Activated naive CD4-positive, alpha-beta T cell treated with Interleukin-2 at 50 U/mL for 16 hours (primary cell): ENCODE data around the gene NTMT2.
"Not testable (repeated sequence)": the region's sequence is repeated elsewhere in the genome, so short reads cannot be mapped to it uniquely, and the experiment has no call there.

Source experiments
- DNase-seq: peaks from one replicate; pipeline ENCODE4 v3.0.0-alpha.2; 2020

The NTMT2 gene

GRCh38 chr1:170162459-170163246 is 16.9 kb downstream of the NTMT2 start:
- no peak for DNase-seq

DNA sequence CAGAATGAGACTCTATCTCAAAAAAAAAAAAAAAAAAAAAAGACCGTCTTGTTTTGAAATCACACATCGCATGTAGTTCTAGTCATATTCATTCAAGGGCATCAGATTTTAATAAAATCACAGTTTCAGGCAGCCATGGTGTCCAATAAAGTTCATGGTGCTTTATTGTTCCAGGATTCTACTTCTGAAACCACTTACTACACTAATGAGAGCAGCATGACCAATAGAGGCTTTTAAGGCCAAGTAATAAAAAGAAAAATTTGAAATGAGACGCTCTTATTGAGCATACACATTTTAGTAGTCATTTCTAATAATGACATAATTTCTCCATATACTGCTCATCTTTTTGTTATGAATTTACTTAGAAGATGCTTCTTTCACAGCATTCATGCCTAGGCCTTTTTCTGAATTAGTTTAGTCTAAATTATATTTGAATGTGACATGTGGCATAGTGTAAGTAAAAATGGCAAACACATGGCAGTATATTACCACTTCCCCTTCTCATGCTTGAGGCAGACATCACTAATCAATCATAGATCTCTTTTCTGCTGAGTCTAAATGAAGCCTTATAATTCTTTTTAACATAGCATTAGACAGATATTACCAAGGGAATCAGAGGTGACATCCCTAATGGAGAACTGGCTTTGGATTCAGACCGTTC is 18.5 kb downstream of the NTMT2 start:
- DNase-seq = no peak

GRCh38 chr1:170166518-170167180 is 20.9 kb downstream of the NTMT2 start:
- no peak for DNase-seq

DNA sequence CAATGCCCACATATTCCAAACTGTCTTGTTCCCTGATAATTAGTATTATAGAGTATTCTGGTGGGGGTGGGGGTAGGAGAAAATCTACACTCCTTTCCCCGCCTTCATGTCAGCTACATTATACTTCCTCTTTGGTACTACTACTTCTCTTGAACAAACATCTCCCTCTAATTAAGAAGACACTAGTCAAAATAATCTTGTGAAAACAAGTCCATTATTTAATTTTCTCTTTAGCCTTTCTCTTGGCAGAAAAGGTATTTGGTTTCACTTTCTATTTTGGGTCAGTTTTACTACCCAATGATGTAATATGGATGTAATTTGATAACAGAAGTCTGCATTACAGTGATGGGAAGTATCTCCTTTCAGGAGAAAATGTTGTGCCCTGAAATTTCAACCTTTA is 22.5 kb downstream of the NTMT2 start:
- no peak for DNase-seq

- DNase-seq = not testable (repeated sequence)
Observed at GRCh38 chr1:170170513-170170912, 24.8 kb downstream of the NTMT2 start.

DNA sequence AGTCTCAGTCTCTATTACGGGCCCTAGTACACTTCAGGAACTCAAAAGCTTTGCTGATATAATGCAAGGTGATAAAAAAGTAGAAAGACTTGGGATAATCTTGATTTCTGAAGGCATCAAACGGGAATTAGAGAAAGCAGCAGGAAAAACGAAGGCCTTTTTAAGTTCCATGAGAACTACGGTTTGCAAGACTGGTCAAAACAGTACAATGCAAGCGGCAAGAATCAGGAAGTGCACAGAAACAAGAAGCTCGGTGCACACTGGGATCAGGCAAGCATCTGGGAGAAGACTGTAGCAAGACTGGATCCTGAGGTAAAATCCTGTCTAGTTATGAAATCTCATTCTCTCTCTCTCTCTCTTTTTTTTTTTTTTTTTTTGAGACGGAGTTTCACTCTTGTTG is 28.6 kb downstream of the NTMT2 start:
- no peak for DNase-seq

- no peak for DNase-seq
Observed at GRCh38 chr1:170175041-170175440, 29.3 kb downstream of the NTMT2 start.

- DNase-seq = no peak
Observed at GRCh38 chr1:170175484-170175883, 29.7 kb downstream of the NTMT2 start.

DNA sequence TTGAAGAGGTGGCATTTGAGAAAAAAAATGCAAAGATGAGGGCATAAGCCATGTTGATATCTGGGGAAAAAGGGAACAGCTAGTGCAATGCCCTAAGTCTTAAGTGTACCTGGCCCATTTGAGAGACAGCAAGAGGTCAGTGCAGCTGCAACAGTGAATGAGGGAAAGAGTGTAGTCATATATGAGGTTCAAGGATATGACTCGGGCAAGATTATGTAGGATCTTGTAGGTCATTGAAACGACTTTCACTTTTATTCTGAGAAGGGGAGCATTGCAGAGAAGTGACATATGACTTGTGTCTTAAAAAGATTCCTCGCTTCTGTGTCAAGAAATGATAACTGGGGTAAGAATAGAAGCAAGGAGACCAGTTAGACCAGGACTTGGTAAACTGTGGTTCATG is 31.0 kb downstream of the NTMT2 start:
- DNase-seq = no peak

GRCh38 chr1:170182442-170182841 is 36.7 kb downstream of the NTMT2 start:
- DNase-seq = no peak

DNA sequence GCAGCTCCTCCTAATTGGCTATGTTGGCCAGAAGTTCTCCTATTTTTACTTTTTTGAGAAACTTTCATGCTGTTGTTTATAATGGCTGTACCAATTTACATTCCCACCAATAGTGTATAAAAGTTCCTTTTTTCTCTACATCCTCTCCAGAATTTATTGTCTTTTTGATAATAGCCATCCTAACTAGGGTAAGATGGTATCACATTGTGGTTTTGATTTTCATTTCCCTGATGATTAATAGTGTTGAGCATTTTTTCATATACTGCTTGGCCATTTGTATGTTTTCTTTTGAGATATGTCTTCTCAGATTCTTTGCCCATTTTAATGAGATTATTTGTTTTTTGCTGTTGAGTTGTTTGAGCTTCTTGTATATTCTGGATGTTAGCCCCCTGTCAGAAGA is 46.8 kb downstream of the NTMT2 start:
- DNase-seq = no peak

- DNase-seq = no peak
Observed at GRCh38 chr1:170194451-170194850, 48.7 kb downstream of the NTMT2 start.

- no peak for DNase-seq
Observed at GRCh38 chr1:170196490-170197236, 50.9 kb downstream of the NTMT2 start.

DNA sequence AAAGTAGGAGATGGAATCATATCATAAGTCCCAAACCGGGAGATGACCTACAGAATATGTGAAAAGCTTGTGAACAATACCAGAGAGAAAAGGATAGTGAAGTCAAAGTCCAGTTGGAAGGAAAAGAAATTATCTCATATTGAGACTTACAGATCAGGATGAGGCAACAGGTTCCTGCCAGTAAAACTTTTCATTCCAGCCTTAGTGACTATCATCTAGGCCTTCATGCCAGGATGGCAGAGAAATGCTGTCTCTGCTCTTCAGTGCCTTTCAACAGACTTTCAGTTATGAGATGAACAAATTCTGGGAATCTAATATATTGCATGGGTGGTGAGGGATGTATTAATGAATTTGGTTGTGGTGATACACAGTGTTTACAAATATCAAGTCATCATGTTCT is 52.3 kb downstream of the NTMT2 start:
- no peak for DNase-seq

DNA sequence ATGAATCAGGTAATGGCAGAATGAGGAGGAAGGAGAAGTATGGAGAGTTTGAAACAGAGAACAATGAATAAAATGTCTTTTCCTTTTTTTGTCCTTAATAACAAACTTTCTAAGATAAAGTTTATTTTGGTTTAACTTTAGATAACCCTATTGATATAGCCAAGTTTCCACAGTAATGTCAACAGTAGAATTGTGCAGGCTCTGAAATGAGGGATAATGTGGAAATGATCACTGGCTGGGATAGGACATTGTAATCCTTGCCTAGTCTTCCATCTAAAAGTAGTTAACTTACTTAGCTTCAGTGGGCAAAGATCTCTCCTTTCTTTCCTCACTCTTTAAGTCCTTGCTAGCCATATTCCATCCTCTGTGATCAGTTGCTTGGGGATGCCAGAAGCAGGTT is 52.8 kb downstream of the NTMT2 start:
- DNase-seq = no peak

GRCh38 chr1:170200161-170200560 is 54.4 kb downstream of the NTMT2 start:
- no peak for DNase-seq

DNA sequence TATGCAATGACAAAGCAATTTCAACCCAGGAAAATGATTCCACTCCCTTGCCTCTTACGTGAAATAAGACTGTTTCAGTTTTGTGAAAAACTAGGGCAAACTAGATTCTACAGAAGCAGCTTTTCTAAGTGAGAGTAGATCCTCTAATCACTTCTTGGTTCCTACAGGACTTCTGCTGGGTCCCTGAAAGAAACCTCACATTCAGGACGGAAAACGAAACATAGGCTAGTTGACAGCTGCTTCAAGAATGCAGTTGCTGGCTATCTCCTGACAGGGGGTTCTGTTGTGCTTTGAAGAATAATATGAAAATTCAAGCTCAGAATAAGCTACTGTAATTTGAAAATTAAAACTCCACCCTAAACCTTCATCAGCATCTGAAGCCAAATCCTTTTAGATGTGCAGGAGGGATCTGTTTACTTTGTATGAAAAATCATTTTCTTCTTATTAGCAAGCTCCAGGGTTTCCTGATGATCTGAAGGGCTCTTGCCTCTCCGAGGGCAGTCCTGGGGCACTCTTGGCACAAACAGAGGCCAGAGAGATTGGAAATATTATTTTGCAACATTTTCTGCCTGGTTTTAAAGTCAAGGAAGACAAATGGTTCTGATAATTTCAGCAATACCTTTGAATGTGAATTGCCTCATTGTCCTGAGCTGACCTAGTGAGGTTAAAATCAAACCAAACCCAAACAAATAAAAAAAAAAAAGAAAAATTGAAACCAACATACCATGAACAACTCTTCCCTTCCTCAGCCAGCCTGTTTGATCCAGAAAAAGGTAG is 55.0 kb downstream of the NTMT2 start:
- DNase-seq = no peak

- no peak for DNase-seq
Observed at GRCh38 chr1:170203693-170204092, 57.9 kb downstream of the NTMT2 start.

DNA sequence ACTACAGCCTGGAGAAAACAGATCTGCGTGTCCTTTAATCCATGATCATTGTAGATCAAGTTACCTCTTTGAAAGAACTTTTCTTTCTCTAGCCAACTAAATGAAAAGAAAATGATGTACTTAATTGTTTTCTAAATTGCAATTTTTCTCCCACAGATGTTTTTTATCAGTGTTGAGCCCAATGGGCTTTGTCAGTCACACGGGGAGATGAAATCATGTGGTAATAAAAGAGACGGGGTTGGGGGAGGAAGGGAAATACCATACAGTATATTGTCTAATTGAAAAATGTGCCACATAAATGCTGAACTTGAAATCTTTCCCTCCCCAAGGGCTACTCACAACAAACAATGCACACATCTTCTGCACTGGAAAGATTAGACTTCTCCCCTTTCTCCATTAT is 58.4 kb downstream of the NTMT2 start:
- no peak for DNase-seq

- DNase-seq = no peak
Observed at GRCh38 chr1:170205301-170205700, 59.5 kb downstream of the NTMT2 start.

GRCh38 chr1:170209125-170209524 is 63.4 kb downstream of the NTMT2 start:
- DNase-seq = no peak

GRCh38 chr1:170210142-170210541 is 64.4 kb downstream of the NTMT2 start:
- no peak for DNase-seq

DNA sequence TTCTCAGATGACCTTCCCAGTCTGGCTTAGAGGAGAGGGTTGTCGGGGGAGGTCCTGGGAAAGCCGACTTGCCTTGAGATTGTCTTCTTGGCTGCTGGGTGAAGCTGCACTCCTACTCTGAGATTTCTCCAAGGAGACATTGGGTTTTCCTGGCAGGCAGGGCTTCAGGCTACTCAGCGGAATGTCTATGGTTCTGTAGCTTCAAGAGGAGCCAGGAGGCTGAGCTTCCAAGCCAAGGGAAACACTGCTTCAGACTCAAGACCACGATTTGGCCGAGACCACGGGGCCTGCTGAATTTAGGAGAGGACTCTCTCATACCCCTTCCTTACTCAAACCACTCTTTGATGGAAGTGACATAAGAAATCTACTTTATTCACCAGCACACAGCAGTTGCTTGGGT is 67.8 kb downstream of the NTMT2 start:
- no peak for DNase-seq
